K562 (cell line): ENCODE data around the gene KASH5. TPM values are rescaled to one million over a fixed set of nuclear protein-coding genes. Genes with fewer than 3 reads are reported as not detected.
A peak's percentile ranks its signal among the peaks of the same experiment; 100 is the strongest.

ENCODE experiments used
- ATF1 ChIP-seq, 2 experiments: fragments of 450-650 bp in 1 of 2; IDR thresholded peaks; 2 replicates each; pipeline ENCODE4 v1.6.1; 2016; ENCODE audit warnings: missing compliant biosample characterization in 1 of 2, missing genetic modification characterization in 1 of 2
- CREB1 ChIP-seq, 2 experiments: sonication (generic) in 1 of 2; formaldehyde crosslinking in 1 of 2; IDR thresholded peaks; 2 replicates each; pipeline versions ENCODE4 v1.6.1 to v1.8.0; 2012 to 2022; ENCODE audit warnings: inconsistent platforms in 1 of 2, mild to moderate bottlenecking in 1 of 2, missing genetic modification reagents in 1 of 2, moderate library complexity in 1 of 2
- CSDE1 ChIP-seq, 2 experiments: fragments of 450-650 bp; IDR thresholded peaks; 2 replicates each; pipeline ENCODE4 v1.6.1; 2016; ENCODE audit warnings: mild to moderate bottlenecking in 1 of 2
- KAT2B ChIP-seq: IDR thresholded peaks from one replicate; pipeline ENCODE4 v1.6.1; 2012; ENCODE audit warnings: low read depth, mild to moderate bottlenecking, control low read depth, inconsistent platforms, low read length, moderate library complexity
- MCM2 ChIP-seq: fragments of 450-650 bp; IDR thresholded peaks from 2 replicates; pipeline ENCODE4 v1.6.1; 2017; ENCODE audit warnings: low read depth, mild to moderate bottlenecking
- PBX2 ChIP-seq, 2 experiments: IDR thresholded peaks in 1 of 2; conservative IDR thresholded peaks in 1 of 2; 2 replicates each; pipeline ENCODE4 v1.6.1; 2016; ENCODE audit warnings: low read depth in 2 of 2, mild to moderate bottlenecking in 1 of 2, missing compliant biosample characterization in 1 of 2, missing genetic modification characterization in 1 of 2, moderate library complexity in 1 of 2
- POLR2G ChIP-seq: fragments of 200-400 bp; formaldehyde crosslinking; IDR thresholded peaks from 2 replicates; pipeline ENCODE4 v1.6.1; 2017; ENCODE audit warnings: low read depth, mild to moderate bottlenecking, antibody characterized with exemption, low read length, moderate library complexity
- RBBP5 ChIP-seq: fragments of 200-600 bp; sonication (generic); IDR thresholded peaks from 2 replicates; pipeline ENCODE4 v1.6.1; 2012; ENCODE audit warnings: borderline replicate concordance, mild to moderate bottlenecking, low read length, control low read depth, inconsistent platforms; ENCODE audit not compliant: insufficient read depth, poor library complexity, severe bottlenecking
- RBM14 ChIP-seq: fragments of 200-400 bp; formaldehyde crosslinking; IDR thresholded peaks from 2 replicates; pipeline ENCODE4 v1.6.1; 2018; ENCODE audit warnings: low read depth, mild to moderate bottlenecking, low read length, moderate library complexity, borderline replicate concordance; ENCODE audit not compliant: insufficient read depth
- SETDB1 ChIP-seq: IDR thresholded peaks from one replicate; pipeline ENCODE4 v1.6.1; 2012; ENCODE audit warnings: low read length, control low read depth, inconsistent platforms
- ZBTB7A ChIP-seq: IDR thresholded peaks from 2 replicates; pipeline ENCODE4 v1.6.1; 2011; ENCODE audit warnings: low read depth, mild to moderate bottlenecking, low read length, moderate library complexity, borderline replicate concordance; ENCODE audit not compliant: control insufficient read depth
- ZFP30 ChIP-seq: fragments of 250-450 bp; sonication (Bioruptor Pico); IDR thresholded peaks from 2 replicates; pipeline ENCODE4 v1.8.0; 2022; ENCODE audit warnings: moderate library complexity, mild to moderate bottlenecking, inconsistent platforms, borderline replicate concordance
- ZNF140 ChIP-seq: fragments of 250-450 bp; sonication (Bioruptor Pico); IDR thresholded peaks from 2 replicates; pipeline ENCODE4 v1.8.0; 2021; ENCODE audit warnings: moderate library complexity, mild to moderate bottlenecking, inconsistent platforms
- ZNF318 ChIP-seq, 2 experiments: fragments of 450-650 bp; IDR thresholded peaks; 2 replicates each; pipeline ENCODE4 v1.6.1; 2016; ENCODE audit warnings: mild to moderate bottlenecking in 2 of 2, borderline replicate concordance in 1 of 2, low read depth in 1 of 2, moderate library complexity in 1 of 2
- ZNF384 ChIP-seq: IDR thresholded peaks from 2 replicates; pipeline ENCODE4 v1.6.1; 2012; ENCODE audit warnings: low read depth, low read length, improper control_type of control experiment
- polyA plus RNA-seq, 8 experiments: library from polyadenylated mRNA; depleted of rRNA in 4 of 8; stranded (reverse) in 5 of 8; unstranded in 3 of 8; fragments of >200 nt; fragmentation: Nextera tagmentation in 2 of 8; fragmentation: Illumina TruSeq in 1 of 8; extraction: Ambion mirVana in 2 of 8; extraction: Trizol in 1 of 8; gene quantifications; 2 replicates each; pipeline versions ENCODE4 v1.2.1 to v1.2.3, GENCODE V29; 2011 to 2014; ENCODE audit warnings: inconsistent platforms in 1 of 8, missing spikeins in 1 of 8
- total RNA-seq, 7 experiments: library from RNA; depleted of rRNA in 6 of 7; stranded (reverse); fragments of >200 nt in 6 of 7; fragmentation: Illumina TruSeq in 2 of 7; extraction: Trizol in 2 of 7; gene quantifications; 2 replicates each; pipeline versions ENCODE4 v1.2.1 to v1.2.3, GENCODE V29; 2011 to 2021; ENCODE audit warnings: low replicate concordance in 1 of 7

The KASH5 gene
- total and polyA plus RNA-seq, 9 of the 15 experiments (the other 6 are each of a cell fraction or from before 2014, with no cell fraction given), result 0.07 to 0.84 (median 0.34) TPM; not detected in 1

- TF ChIP-seq PBX2 (CRISPR knock-in tag; IDR thresholded peaks at IDR 0.05; ENCODE audit: low read depth) (no peak), PBX2 (tag; conservative IDR thresholded peaks at IDR 0.05; ENCODE audit: low read depth) (no peak), ATF1 (CRISPR knock-in tag; IDR thresholded peaks at IDR 0.05) (no peak), ATF1 (tag; IDR thresholded peaks at IDR 0.05) (peak; percentile 87), CSDE1 (IDR thresholded peaks at IDR 0.05) (0 out of 4 replicates have a peak, but pooled peaks of 1 of the 2 experiments have one; percentile 29), ZNF318 (IDR thresholded peaks at IDR 0.05; ENCODE audit: borderline replicate concordance in 1 of 2, low read depth in 1 of 2) (no peak), ZNF384 (peak; percentile 16; the same call in 1 of the 2 replicates), ZFP30 (CRISPR knock-in tag) (no peak), RBM14 (no peak), POLR2G (peak; percentile 81), KAT2B (no peak), ZNF140 (CRISPR knock-in tag) (no peak), SETDB1 (no peak), ZBTB7A (peak; percentile 66; the same call in 1 of the 2 replicates), MCM2 (no peak), RBBP5 (no peak), CREB1 (IDR thresholded peaks at IDR 0.05) (peak; percentile 85), CREB1 (CRISPR knock-in tag; IDR thresholded peaks at IDR 0.05) (peak; percentile 82)
Measured at GRCh38 chr19:49422407-49423070, 34.5 kb downstream of the KASH5 start (continued).
